GM19372 (cell line): ENCODE measurements around the gene MXD4.

ENCODE experiments used
- ATAC-seq: cut with Tn5 transposase; IDR thresholded peaks from one replicate; pipeline ENCODE4 v1.9.1; 2021; ENCODE audit warnings: mild to moderate bottlenecking, low read depth, moderate library complexity; ENCODE audit not compliant: unreplicated experiment

Gene MXD4

DNA sequence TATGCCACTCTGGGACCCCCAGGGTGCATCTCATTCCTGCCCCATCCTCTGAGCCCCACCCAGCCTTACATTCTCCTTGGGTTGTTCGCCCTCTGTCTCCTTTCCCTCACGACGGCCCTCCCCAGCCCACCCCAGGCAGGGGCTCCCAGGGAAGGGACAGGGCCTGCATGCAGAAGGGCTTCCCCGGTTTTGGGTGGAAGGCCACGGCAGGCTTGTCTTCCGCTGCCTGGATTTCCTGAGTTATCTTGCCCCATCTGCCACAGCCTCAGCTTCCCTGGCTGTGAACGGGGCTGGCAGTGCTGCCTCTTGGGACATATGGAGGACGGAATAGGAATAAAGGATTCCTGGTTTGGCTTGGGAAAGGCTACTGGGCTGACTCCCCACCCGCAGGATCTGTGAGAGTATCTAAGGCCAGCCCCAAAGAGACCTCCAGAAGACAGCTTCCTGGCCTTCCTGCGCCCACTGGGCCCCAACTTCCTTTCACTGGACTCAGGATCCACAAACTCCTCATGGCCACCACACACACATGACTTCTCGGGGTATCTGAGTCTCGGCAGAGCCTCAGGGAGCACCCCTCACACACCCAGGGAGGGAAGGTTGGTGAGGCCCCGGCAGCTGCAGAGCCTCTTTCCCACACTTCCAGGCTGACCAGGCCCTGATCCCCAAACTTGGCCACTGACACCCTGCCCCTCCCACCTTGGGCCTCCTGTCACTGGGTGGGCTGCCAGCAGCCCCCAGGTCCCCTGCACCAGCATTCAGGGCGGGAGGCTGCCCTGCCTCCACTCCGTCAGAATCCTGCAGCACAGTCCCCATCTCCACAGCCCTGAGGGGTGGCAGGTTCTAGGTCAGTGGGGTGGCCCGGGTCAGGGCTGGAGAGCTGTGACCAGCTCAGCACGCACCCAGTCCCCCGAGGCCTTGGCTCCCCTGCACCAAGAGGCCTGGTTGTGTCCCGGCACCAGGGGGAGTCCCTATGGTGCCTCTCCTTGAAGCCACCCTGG, 3.5 kb upstream of the MXD4 start:
- no peak for ATAC-seq

DNA sequence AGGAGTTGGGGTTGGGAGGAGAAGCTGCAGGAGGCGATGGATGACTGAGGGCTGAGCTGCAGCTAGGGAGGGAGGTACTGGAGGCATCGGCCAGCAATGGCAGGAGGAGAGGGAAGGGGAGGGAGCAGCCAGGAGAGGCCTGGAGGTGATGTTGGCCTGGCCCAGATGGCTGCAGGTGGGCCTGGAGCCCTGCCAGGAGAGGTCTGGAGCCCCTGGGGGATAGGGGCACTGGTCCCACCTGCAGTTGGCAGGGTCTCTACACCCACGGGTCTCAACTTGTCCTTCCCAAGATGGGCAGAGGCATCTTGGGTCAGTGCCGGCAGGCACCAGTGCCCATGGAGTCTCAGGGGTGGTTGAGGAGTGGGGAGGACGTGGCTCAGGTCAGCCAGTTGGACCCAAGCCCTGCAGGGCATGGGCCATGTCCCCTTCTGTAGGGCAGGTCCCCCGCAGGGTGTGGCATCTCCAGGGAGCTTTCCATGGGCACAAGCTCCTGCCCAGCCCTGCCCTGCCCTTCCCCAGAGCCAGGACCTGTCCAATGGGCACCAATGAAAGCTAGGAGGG, 2.7 kb upstream of the MXD4 start:
- ATAC-seq = no peak

DNA sequence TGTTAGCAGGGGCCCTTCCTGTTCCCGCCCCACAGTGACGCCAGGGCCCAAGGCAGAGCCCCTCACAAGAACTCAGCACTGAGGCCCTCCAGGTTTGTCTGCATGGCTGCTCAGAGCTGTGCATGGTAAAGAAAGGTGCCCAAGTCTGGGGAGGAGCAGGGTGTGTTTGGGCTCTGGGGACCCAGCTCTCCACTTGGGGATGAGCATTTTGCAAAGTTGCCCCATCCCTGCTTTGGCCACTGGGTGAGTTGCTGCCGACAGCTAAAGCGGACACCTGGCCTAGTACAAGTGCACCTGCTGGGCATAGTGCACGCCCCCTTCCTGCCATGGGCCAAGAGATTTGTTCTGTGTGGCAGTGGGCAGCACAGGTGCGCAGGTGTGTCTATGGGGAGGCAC, 2.0 kb upstream of the MXD4 start:
- ATAC-seq = no peak

GRCh38 chr4:2262944-2263250, 988 bp upstream of the MXD4 start:
- no peak for ATAC-seq

GRCh38 chr4:2262145-2262943, 435 bp upstream of the MXD4 start:
- peak; percentile 91 for ATAC-seq

GRCh38 chr4:2261110-2261852, 628 bp downstream of the MXD4 start:
- no peak for ATAC-seq

DNA sequence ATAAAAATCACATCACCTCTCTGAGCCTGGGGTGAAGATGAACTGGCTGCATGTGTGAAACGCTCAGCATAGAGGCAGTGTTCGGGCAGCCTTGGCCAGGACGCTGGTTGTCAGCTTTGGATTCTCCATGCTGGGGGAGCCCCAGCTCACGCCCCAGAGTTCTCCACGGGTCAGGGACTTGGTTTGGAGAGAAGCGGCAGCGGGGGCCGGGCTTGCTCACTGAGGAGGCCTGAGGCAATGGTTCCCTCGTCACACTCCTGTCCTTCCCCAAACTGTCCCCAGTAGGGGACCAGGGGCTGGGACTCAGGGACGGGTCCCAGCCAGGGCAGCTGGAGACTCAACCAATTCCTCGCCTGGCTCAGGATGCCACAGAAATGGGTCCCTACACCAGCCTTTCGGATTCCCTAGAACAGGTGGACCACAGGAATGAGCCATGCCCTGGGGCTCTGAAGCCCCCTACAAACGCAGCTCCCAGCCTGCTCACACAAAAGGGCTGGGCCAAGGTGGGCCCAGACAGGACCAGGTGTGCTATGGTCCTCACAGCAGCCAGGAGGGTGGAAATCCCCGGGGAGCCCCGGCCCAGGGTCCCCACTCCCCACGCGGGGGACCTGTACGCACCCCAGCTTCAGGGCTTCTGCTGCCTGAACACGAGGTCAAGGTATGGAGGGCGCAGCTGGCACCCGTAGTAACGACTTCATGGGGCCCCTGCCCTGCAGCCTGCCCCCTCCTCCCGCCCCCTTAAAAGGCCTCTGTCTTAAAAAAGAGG, 1.4 kb downstream of the MXD4 start:
- no peak for ATAC-seq

DNA sequence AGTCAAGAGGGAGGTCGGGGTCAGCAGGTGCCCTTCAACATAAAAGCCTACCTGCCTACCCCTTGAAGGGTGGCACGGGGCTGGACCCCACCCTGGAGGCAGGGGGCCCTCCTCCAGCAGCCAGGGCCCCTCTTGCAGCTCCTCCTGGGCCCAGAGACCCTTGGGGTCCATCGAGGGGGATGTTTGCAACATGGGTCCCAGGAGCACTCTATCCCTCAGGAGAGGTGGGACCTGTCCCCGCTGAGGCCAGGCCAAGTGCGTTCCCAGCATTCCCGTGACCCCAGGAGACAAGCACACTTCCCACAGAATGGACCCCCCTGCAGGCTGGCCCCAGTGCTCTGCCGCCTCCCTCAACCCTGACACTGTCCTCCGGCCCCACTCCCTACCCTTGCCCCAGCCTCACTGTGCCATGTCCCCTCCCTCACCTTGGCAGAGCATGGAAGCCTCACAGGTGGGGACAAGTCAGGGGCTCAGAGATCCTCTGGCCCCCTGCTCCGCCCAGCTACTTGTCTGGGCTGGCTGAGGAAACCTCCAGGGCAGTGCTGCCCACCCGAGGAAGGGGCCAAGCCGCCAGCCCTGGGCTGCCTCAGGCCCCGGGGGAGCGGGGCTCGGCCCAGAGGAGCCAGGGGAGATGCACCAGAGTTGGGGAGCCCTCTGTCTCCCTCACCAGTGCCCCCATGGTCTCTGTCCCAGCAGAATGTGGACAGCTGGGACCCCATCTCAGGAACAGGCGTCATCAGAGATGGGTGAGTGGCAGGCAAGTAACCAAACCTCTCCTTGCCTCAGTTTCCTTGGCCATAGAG, 2.2 kb downstream of the MXD4 start:
- no peak for ATAC-seq

GRCh38 chr4:2259036-2259540, 2.8 kb downstream of the MXD4 start:
- ATAC-seq = no peak

- no peak for ATAC-seq
These were observed 3.5 kb downstream of the MXD4 start for GRCh38 chr4:2258091-2259035.

DNA sequence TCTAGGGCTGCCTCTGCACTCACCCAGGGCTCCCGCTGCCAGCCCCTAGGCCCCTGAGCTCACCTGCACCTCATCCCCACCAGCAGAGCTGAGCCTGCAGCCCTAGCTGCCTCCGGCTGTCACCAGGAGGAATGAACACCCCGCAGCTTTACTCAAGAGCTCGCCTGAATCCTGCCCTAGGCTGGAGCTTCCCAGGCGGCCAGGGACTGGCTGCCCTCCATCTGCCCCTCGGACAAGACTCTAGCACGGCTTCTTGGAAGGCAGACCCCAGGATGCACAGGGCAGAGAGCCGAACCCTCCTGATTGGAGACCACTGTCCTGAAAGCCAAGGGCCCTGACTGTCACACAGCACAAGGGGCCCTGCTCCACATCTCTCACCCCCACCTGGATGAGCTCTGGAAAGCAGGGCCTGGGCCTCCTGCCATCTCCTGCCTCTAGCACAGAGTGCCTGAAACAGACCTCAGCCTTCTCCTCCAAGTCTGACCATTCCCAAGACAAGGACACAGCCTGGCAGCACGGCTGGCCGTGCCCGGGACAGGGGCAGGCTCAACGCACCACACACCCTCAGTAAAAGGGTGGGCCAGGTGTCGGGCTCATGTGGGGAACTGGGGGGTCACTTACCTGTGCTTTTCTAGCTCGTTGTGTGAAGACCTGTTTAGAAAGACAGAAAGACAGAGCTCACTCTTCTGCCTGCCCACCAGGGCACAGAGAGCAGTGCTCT, 4.4 kb downstream of the MXD4 start:
- no peak for ATAC-seq

DNA sequence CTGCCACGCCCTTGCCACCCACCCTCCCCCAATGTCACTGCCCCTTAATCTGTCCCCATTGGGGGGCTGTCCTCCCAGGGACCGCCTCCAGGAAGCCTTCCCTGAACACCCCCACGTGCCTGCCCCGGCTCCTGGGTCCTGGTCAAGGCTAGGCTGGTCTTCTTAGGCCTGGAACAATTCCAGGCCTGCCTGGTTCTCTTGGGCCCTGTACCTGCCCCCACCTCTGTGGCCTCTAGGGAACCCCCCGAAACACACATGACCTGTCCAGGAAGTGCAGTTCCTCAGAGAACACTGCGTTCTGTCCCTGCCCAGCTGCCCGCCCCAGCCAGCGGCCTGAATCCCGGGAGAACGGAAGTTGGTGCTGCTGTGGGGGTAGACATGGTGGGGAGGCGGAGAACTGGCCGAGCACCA, 5.1 kb downstream of the MXD4 start:
- ATAC-seq = no peak

DNA sequence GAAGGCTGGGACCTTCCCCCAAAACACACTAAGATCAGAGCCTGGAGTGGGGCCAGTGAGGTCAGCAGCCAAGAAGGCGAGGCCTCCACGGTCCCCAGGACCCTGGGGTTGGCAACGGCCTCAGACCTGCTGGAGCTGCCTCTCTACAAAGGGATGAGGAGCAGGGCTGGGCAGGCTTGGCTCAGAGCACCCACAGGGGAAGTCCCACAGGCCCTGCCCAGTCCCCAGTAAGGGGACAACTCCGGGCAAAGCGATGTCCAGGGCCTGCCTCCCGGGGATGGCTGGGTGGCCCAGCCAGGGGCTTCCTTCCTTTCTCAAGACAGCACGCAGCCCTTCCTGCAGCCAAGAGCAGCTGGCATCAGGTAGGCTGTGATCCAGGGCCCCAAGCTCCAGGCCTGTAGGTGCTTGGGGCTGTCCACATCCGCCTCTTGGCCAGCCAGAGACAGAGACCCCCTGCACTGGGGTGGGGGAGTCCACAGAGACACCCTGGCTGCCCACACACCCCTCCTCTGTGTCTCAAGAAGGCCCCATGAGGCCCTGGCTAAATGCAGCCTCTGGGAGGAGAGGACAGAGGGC, 5.7 kb downstream of the MXD4 start:
- ATAC-seq = no peak

DNA sequence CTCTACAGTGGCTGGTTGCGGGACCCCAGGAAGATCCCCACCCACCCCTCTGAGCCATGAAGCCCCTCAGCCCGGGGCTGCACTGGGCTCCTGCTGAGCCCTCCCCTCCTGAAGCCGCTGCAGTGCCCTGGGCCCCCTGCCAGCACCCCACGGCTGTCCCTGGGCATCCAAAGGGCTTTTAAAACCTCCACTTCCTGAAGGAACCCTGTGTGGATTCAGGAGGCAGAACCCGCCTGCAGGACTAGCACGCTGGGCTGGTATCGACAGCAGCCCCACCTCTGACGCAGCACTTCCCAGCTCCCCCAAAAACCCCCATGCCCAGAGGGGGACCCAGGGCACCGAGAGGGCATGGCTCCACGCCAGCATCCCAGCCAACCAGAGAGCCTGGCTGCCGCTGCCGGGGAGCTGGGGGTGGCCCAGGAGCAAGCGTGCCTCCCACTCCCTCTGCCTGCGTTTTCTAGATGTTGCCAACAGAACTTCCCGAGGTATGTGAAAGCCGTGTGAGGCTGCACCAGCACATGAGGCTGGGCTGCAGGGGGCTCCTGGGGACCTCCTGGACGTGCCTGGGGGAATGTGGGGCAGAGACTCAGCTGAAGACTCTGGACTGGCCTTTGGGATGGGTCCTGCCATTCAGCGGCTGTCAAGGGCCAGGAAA, 6.3 kb downstream of the MXD4 start:
- no peak for ATAC-seq

DNA sequence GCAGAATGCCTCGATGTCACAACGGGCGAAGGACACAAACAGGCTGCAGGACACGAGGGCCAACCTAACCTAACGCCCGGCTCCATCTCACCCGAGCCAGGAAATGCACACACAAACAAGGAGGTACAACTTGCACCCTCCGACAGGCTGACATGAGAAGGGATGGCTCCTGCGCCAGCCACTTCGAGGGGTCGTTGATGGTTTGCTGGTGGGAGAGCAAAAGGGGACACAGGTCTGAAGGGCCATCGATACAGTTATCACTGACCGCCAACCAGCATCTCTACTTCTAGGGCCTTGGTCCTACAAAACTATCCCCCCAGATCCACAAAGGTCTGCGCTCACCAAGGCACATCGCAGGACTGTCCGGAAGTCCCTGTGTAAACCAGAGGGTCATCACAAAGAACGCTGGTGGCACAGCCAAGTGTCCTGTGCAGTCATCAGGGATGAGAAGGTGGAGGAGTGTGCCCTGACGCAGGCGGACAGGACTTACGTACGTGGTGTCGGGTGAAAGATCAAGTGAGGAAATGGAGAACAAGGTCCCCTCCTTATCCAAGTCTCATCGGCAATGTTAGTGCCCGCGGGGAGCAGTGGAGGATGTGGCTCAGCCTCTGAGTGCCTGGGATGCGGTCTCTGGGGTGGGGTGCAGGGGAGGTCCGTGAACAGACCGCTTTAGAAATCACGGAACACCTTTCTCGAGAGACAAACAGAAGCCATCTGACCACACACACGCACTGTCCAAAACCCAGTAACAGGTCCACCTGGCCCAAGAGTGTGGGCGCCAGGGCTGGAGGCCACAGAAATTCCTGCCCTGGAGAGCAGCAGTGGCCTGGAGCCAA, 7.0 kb downstream of the MXD4 start:
- no peak for ATAC-seq
